Measurements from ENCODE around the gene CFAP45.

- TF ChIP-seq, protein P1, sequence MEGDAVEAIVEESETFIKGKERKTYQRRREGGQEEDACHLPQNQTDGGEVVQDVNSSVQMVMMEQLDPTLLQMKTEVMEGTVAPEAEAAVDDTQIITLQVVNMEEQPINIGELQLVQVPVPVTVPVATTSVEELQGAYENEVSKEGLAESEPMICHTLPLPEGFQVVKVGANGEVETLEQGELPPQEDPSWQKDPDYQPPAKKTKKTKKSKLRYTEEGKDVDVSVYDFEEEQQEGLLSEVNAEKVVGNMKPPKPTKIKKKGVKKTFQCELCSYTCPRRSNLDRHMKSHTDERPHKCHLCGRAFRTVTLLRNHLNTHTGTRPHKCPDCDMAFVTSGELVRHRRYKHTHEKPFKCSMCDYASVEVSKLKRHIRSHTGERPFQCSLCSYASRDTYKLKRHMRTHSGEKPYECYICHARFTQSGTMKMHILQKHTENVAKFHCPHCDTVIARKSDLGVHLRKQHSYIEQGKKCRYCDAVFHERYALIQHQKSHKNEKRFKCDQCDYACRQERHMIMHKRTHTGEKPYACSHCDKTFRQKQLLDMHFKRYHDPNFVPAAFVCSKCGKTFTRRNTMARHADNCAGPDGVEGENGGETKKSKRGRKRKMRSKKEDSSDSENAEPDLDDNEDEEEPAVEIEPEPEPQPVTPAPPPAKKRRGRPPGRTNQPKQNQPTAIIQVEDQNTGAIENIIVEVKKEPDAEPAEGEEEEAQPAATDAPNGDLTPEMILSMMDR (IDR thresholded peaks at IDR 0.05), result no peak
- no peak for TF ChIP-seq EZH2 (IDR thresholded peaks at IDR 0.05; ENCODE audit: borderline replicate concordance, insufficient read depth, low read depth, low read length, poor library complexity, severe bottlenecking)
Measured at GRCh38 chr1:159911326-159912070, 11.5 kb upstream of the CFAP45 start.
